Spinal cord (tissue), 10 donors: ENCODE results near the gene BANP. TPM values are rescaled to one million over a fixed set of nuclear protein-coding genes. Genes with fewer than 3 reads are reported as not detected.
A peak's percentile ranks its signal among the peaks of the same experiment; 100 is the strongest.
"Not testable (repeated sequence)": the region's sequence is repeated elsewhere in the genome, so short reads cannot be mapped to it uniquely, and the experiment has no call there.

ENCODE experiments used
- DNase-seq, 6 donors: peaks; one replicate each; pipeline versions ENCODE4 v3.0.0 to v3.0.0-alpha.2; 2013 to 2015; ENCODE audit warnings: low spot score in 6 of 6, low read depth in 4 of 6
- H3K27ac ChIP-seq: one replicate; pipeline ENCODE4 v1.5.1; 2013; ENCODE audit warnings: low read depth, low read length, control low read depth
- H3K27me3 ChIP-seq: one replicate; pipeline ENCODE4 v1.6.1; 2013; ENCODE audit warnings: low read length; ENCODE audit not compliant: control insufficient read depth, insufficient read depth
- H3K36me3 ChIP-seq: one replicate; pipeline ENCODE4 v1.6.1; 2013; ENCODE audit warnings: low read length; ENCODE audit not compliant: control insufficient read depth, insufficient read depth
- H3K4me1 ChIP-seq: one replicate; pipeline ENCODE4 v1.6.1; 2013; ENCODE audit warnings: low read length; ENCODE audit not compliant: control insufficient read depth, insufficient read depth
- H3K4me3 ChIP-seq: one replicate; pipeline ENCODE4 v1.5.1; 2013; ENCODE audit warnings: low read depth, low read length, control low read depth
- H3K9me3 ChIP-seq: one replicate; pipeline ENCODE4 v1.6.1; 2013; ENCODE audit warnings: low read length; ENCODE audit not compliant: control insufficient read depth, insufficient read depth
- WGBS: methylation state at CpG from one replicate; pipeline ENCODE4 v1.1.5; 2013; ENCODE audit warnings: missing lambda C conversion rate; ENCODE audit not compliant: insufficient coverage; 5-methylcytosine and 5-hydroxymethylcytosine counted together
- polyA plus RNA-seq, 2 donors: library from polyadenylated mRNA; unstranded; fragments of 120-200 nt; gene quantifications; one replicate each; pipeline ENCODE4 v1.2.1, GENCODE V29; 2013; ENCODE audit not compliant: insufficient read length in 2 of 2
- total RNA-seq, 2 donors: library from RNA; depleted of rRNA in 1 of 2; stranded (reverse); fragments of 120-200 nt in 1 of 2; fragments of >200 nt in 1 of 2; gene quantifications; one replicate each; pipeline versions ENCODE4 v1.2.3 to v1.2.4, GENCODE V29; 2013 to 2014
- donor health status: healthy.

Gene BANP
- total and polyA plus RNA-seq, 4 donors, result 17.2 to 27.0 (median 20.7) TPM

- Histone ChIP-seq H3K9me3 (no peaks in the 10 kb centered on the region), H3K27me3 (no peaks in the 10 kb centered on the region), H3K27ac (no peak overlapping the region), H3K36me3 (peaks cover 74% of the 10 kb centered on the region), H3K4me1 (peaks cover 22% of the 10 kb centered on the region), H3K4me3 (no peak overlapping the region)
- 94% methylated on average over 9 of the region's 9 CpGs for WGBS
- DNase-seq, result no peak
These were observed 64.5 kb downstream of the BANP start for GRCh38 chr16:88015806-88016140.

- H3K27me3 ChIP-seq, H3K27ac ChIP-seq, DNase-seq, H3K9me3 ChIP-seq, H3K4me3 ChIP-seq: not testable (repeated sequence)
- 97% methylated on average over 14 of the region's 18 CpGs for WGBS
- Histone ChIP-seq H3K36me3 (peaks cover 76% of the 10 kb centered on the region), H3K4me1 (peaks cover 22% of the 10 kb centered on the region)
These were observed 65.2 kb downstream of the BANP start for GRCh38 chr16:88016386-88016785.

GRCh38 chr16:88016964-88017363 lies 65.7 kb downstream of the BANP start:
- WGBS, result 93% methylated on average over 11 of the region's 11 CpGs
- no peaks in the 10 kb centered on the region for H3K9me3 ChIP-seq
- H3K36me3 ChIP-seq, result peaks cover 78% of the 10 kb centered on the region
- peaks cover 22% of the 10 kb centered on the region for H3K4me1 ChIP-seq
- no peak overlapping the region for H3K4me3 ChIP-seq
- no peak overlapping the region for H3K27ac ChIP-seq
- no peak for DNase-seq
- no peaks in the 10 kb centered on the region for H3K27me3 ChIP-seq

GRCh38 chr16:88017587-88018101 lies 66.4 kb downstream of the BANP start:
- peaks cover 22% of the 10 kb centered on the region for H3K4me1 ChIP-seq
- no peak for DNase-seq
- H3K27me3 ChIP-seq, result no peaks in the 10 kb centered on the region
- no peak overlapping the region for H3K27ac ChIP-seq
- no peak overlapping the region for H3K4me3 ChIP-seq
- 98% methylated on average over 19 of the region's 19 CpGs for WGBS
- peaks cover 82% of the 10 kb centered on the region for H3K36me3 ChIP-seq
- H3K9me3 ChIP-seq, result no peaks in the 10 kb centered on the region

GRCh38 chr16:88018382-88018781 lies 67.1 kb downstream of the BANP start:
- H3K4me1 ChIP-seq, result peaks cover 19% of the 10 kb centered on the region
- not testable (repeated sequence) for H3K27me3 ChIP-seq, DNase-seq, H3K9me3 ChIP-seq, H3K27ac ChIP-seq, H3K4me3 ChIP-seq
- WGBS, result 96% methylated on average over 26 of the region's 26 CpGs
- H3K36me3 ChIP-seq, result peaks cover 85% of the 10 kb centered on the region

- not testable (repeated sequence) for H3K4me3 ChIP-seq, H3K27me3 ChIP-seq, H3K9me3 ChIP-seq, H3K27ac ChIP-seq
- Histone ChIP-seq H3K36me3 (peaks cover 85% of the 10 kb centered on the region), H3K4me1 (peaks cover 13% of the 10 kb centered on the region)
- 42% methylated on average over 32 of the region's 59 CpGs for WGBS
- peak in 2 of 6 donors; percentile 51 to 74 for DNase-seq
These were observed 68.0 kb downstream of the BANP start for GRCh38 chr16:88019041-88019820.

- WGBS, result 83% methylated on average over 21 of the region's 23 CpGs
- no peaks in the 10 kb centered on the region for H3K9me3 ChIP-seq
- peaks cover 78% of the 10 kb centered on the region for H3K36me3 ChIP-seq
- H3K27me3 ChIP-seq, result no peaks in the 10 kb centered on the region
- H3K27ac ChIP-seq, result no peak overlapping the region
- no peak overlapping the region for H3K4me3 ChIP-seq
- no peak for DNase-seq
- peaks cover 16% of the 10 kb centered on the region for H3K4me1 ChIP-seq
These were observed 68.7 kb downstream of the BANP start for GRCh38 chr16:88019821-88020515.

GRCh38 chr16:88020516-88020885 lies 69.3 kb downstream of the BANP start:
- Histone ChIP-seq H3K9me3 (no peaks in the 10 kb centered on the region), H3K27ac (no peak overlapping the region), H3K4me1 (peaks cover 16% of the 10 kb centered on the region), H3K36me3 (peaks cover 72% of the 10 kb centered on the region), H3K4me3 (no peak overlapping the region), H3K27me3 (no peaks in the 10 kb centered on the region)
- DNase-seq, result no peak
- WGBS, result 92% methylated on average over 10 of the region's 10 CpGs

- H3K27me3 ChIP-seq, H3K27ac ChIP-seq, H3K9me3 ChIP-seq, H3K4me3 ChIP-seq, DNase-seq: not testable (repeated sequence)
- Histone ChIP-seq H3K36me3 (peaks cover 64% of the 10 kb centered on the region), H3K4me1 (peaks cover 16% of the 10 kb centered on the region)
- 94% methylated on average over 23 of the region's 26 CpGs for WGBS
These were observed 70.1 kb downstream of the BANP start for GRCh38 chr16:88021041-88021970.
